Breast epithelium (tissue), 4 donors: ENCODE measurements around the gene CASZ1. TPM values are rescaled to one million over a fixed set of nuclear protein-coding genes. Genes with fewer than 3 reads are reported as not detected.

Source experiments
- DNase-seq, 2 donors: peaks; one replicate each; pipeline ENCODE4 v3.0.0-alpha.2; 2019; ENCODE audit warnings: low spot score in 2 of 2
- H3K27ac ChIP-seq, 2 donors: fragments of 200-600 bp; sonication (generic) in 1 of 2; one replicate each; pipeline ENCODE4 v1.5.1; 2016 to 2019; ENCODE audit warnings: mild to moderate bottlenecking in 1 of 2
- H3K27me3 ChIP-seq, 2 donors: fragments of 200-600 bp; sonication (generic) in 1 of 2; one replicate each; pipeline versions ENCODE4 v1.5.1 to v1.6.0; 2017 to 2019; ENCODE audit warnings: control low read depth in 1 of 2, mild to moderate bottlenecking in 1 of 2
- H3K36me3 ChIP-seq: fragments of 200-600 bp; one replicate; pipeline ENCODE4 v1.5.1; 2019
- H3K4me1 ChIP-seq, 2 donors: fragments of 200-600 bp; sonication (generic); one replicate each; pipeline ENCODE4 v1.5.1; 2016 to 2019; ENCODE audit warnings: control low read depth in 1 of 2
- H3K4me3 ChIP-seq, 3 donors: fragments of 200-600 bp; sonication (generic); 1 replicate in 2 of 3; 2 replicates in 1 of 3; pipeline ENCODE4 v1.5.1; 2016 to 2019; ENCODE audit warnings: mild to moderate bottlenecking in 3 of 3, moderate library complexity in 2 of 3
- H3K9me3 ChIP-seq, 2 donors: fragments of 200-600 bp; sonication (generic) in 1 of 2; one replicate each; pipeline ENCODE4 v1.5.1; 2016 to 2019; ENCODE audit warnings: control low read depth in 1 of 2
- POLR2A ChIP-seq: fragments of 450-650 bp; IDR thresholded peaks from one replicate; pipeline ENCODE4 v1.6.1; 2016; ENCODE audit warnings: antibody characterized with exemption, mild to moderate bottlenecking, moderate library complexity
- POLR2AphosphoS5 ChIP-seq, 3 donors: sonication (generic); formaldehyde crosslinking; IDR thresholded peaks; one replicate each; pipeline ENCODE4 v1.6.1; 2017; ENCODE audit warnings: antibody characterized with exemption in 3 of 3
- intact Hi-C: fragments of 100-400 bp; cut with DNase I; formaldehyde crosslinking; loops from one replicate; pipeline ENCODE4 v1.15.1; 2023; ENCODE audit warnings: low total_unique reads
- total RNA-seq, 3 donors: library from RNA; depleted of rRNA; stranded (reverse); fragments of >200 nt; gene quantifications; one replicate each; pipeline ENCODE4 v1.1.0, GENCODE V29; 2016
- TF ChIP-seq, protein P1 (sequence below), 3 donors: fragments of 450-650 bp; IDR thresholded peaks; one replicate each; pipeline ENCODE4 v1.5.1; 2016 to 2017; ENCODE audit warnings: antibody characterized with exemption in 3 of 3, mild to moderate bottlenecking in 3 of 3, moderate library complexity in 3 of 3

The CASZ1 gene
- total RNA-seq, 3 donors from 2014 or later = 1.1 to 39.1 (median 32.4) TPM

DNA sequence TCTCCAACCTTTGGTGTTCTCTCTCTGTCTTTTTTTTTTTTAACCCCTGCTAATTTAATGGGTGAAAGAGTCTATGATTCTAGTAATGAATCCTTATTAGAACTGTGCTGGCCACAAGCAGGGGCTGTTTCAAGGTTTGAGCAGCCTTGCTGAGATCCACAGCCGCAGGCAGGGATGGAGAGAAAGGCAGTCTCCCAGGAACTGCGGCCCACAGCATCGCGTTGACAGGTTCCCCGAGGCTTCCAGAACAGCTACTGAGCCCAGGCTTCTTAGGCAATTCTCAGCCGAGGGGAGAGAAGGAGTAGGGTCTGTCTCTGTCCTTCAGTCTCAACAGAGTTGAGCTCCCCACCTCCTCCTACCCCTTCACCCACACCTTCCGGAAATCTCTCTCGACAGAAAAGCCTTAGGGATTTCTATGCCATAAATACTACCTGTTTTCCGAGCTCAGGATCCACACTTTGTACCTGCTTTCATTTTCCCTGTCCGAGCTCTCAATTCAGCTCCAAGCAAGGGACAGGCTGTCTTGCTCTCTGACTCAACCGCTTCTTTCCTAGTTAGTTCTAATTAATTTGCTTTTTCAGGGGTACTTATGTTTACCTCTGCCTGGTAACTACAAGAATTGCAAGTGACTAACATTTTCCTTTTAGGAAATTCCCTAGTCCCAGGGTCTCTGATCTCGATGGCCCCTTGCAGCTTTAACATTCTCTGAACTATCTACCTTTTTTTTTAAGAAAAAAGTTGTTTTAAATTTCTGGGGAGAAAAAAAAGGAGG, 6.7 kb upstream of the CASZ1 start:
- TF ChIP-seq POLR2A = no peak
- TF ChIP-seq, protein P1, sequence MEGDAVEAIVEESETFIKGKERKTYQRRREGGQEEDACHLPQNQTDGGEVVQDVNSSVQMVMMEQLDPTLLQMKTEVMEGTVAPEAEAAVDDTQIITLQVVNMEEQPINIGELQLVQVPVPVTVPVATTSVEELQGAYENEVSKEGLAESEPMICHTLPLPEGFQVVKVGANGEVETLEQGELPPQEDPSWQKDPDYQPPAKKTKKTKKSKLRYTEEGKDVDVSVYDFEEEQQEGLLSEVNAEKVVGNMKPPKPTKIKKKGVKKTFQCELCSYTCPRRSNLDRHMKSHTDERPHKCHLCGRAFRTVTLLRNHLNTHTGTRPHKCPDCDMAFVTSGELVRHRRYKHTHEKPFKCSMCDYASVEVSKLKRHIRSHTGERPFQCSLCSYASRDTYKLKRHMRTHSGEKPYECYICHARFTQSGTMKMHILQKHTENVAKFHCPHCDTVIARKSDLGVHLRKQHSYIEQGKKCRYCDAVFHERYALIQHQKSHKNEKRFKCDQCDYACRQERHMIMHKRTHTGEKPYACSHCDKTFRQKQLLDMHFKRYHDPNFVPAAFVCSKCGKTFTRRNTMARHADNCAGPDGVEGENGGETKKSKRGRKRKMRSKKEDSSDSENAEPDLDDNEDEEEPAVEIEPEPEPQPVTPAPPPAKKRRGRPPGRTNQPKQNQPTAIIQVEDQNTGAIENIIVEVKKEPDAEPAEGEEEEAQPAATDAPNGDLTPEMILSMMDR (IDR thresholded peaks at IDR 0.05) = no peak
- TF ChIP-seq POLR2AphosphoS5 (IDR thresholded peaks at IDR 0.05) = no peak
- intact Hi-C loops = no loop called here
- Histone ChIP-seq H3K36me3 (no peaks in the 10 kb centered on the region), H3K4me1 (peaks cover 2 to 7% of the 10 kb centered on the region in 2 donors), H3K9me3 (no peaks in the 10 kb centered on the region), H3K4me3 (peak overlapping the region in 2 of 3 donors; percentile 21 to 50), H3K27ac (peak overlapping the region; percentile 90 to 93), H3K27me3 (peaks cover 0 to 9% of the 10 kb centered on the region in 2 donors)
- no peak for DNase-seq

GRCh38 chr1:10800778-10801177, 4.3 kb upstream of the CASZ1 start:
- intact Hi-C loops = no loop called here
- Histone ChIP-seq H3K9me3 (no peaks in the 10 kb centered on the region), H3K4me3 (no peak overlapping the region), H3K36me3 (no peaks in the 10 kb centered on the region), H3K27ac (no peak overlapping the region), H3K27me3 (peaks cover 0 to 10% of the 10 kb centered on the region in 2 donors), H3K4me1 (peaks cover 2 to 7% of the 10 kb centered on the region in 2 donors)
- DNase-seq = no peak
- TF ChIP-seq, protein P1 (IDR thresholded peaks at IDR 0.05) = no peak
- TF ChIP-seq POLR2A (no peak), POLR2AphosphoS5 (IDR thresholded peaks at IDR 0.05) (no peak)

DNA sequence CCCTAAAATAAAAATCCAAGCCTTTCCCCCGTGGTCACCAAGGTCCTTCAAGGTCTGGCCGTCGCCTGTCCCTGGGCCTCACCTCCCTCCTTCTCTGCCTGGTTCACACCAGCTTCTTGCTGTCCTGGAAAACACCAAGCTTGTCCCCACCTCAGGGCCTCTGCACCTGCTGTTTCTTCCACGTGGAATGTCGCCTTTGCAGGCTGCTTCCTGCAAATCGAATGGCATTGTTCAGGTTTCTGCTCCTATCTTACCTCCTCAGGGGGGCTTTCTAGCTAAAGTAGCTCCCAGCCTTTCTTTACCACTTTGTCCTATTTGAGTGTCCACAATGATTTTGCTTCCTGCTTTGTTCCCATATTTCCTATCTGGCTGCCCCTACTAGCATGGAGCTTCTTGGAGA, 3.3 kb upstream of the CASZ1 start:
- Histone ChIP-seq H3K9me3 (no peaks in the 10 kb centered on the region), H3K36me3 (no peaks in the 10 kb centered on the region), H3K4me1 (peaks cover 2 to 7% of the 10 kb centered on the region in 2 donors), H3K27me3 (peaks cover 0 to 14% of the 10 kb centered on the region in 2 donors), H3K27ac (no peak overlapping the region), H3K4me3 (no peak overlapping the region)
- intact Hi-C loops = loop anchor here (10.0 kb wide), 1 partner anchor 105 kb away; no protein-coding TSS in a partner anchor
- no peak for DNase-seq
- TF ChIP-seq, protein P1 (IDR thresholded peaks at IDR 0.05) = no peak
- TF ChIP-seq POLR2AphosphoS5 (IDR thresholded peaks at IDR 0.05) (no peak), POLR2A (no peak)

GRCh38 chr1:10795276-10796021, 997 bp downstream of the CASZ1 start:
- Histone ChIP-seq H3K36me3 (no peaks in the 10 kb centered on the region), H3K9me3 (no peaks in the 10 kb centered on the region), H3K27me3 (peaks cover 0 to 13% of the 10 kb centered on the region in 2 donors), H3K4me3 (peak overlapping the region; percentile 42 to 80 (median 76)), H3K4me1 (no peaks in the 10 kb centered on the region), H3K27ac (peak overlapping the region; percentile 87 to 88)
- TF ChIP-seq POLR2AphosphoS5 (IDR thresholded peaks at IDR 0.05) = no peak
- TF ChIP-seq POLR2A = no peak
- TF ChIP-seq, protein P1 (IDR thresholded peaks at IDR 0.05) = no peak
- DNase-seq = no peak
- intact Hi-C loops = loop anchor here (10.0 kb wide), 1 partner anchor 101 kb away; no protein-coding TSS in a partner anchor
